ENCODE measurements around the gene FOXM1. TPM values are rescaled to one million over a fixed set of nuclear protein-coding genes. Genes with fewer than 3 reads are reported as not detected.
A peak's percentile ranks its signal among the peaks of the same experiment; 100 is the strongest.

The FOXM1 gene
- total RNA-seq, 6 experiments from 2014 or later = 41.9 to 96.4 (median 89.6) TPM

- Mint-ChIP-seq H3K4me3 (no peak overlapping the region), H3K9me3 (no peaks in the 10 kb centered on the region), H3K4me1 (ENCODE audit: low read depth) (peaks cover 33% of the 10 kb centered on the region), H3K36me3 (ENCODE audit: low read depth) (peaks cover 22% of the 10 kb centered on the region), H3K27me3 (ENCODE audit: insufficient read depth) (no peaks in the 10 kb centered on the region), H3K27ac (peak overlapping the region; percentile 39; the same call in 1 of the 2 replicates)
- no peak for DNase-seq
- no peak for TF ChIP-seq CTCF (IDR thresholded peaks at IDR 0.05)
Observed at GRCh38 chr12:2922329-2922728, 45.4 kb upstream of the FOXM1 start.

- H3K27me3 Mint-ChIP-seq (ENCODE audit: insufficient read depth) = no peaks in the 10 kb centered on the region
- no peak overlapping the region for H3K4me3 Mint-ChIP-seq
- no peak for DNase-seq
- H3K4me1 Mint-ChIP-seq (ENCODE audit: low read depth) = peaks cover 18% of the 10 kb centered on the region
- no peaks in the 10 kb centered on the region for H3K9me3 Mint-ChIP-seq
- no peak overlapping the region for H3K27ac Mint-ChIP-seq
- peaks cover 35% of the 10 kb centered on the region for H3K36me3 Mint-ChIP-seq (ENCODE audit: low read depth)
- no peak for TF ChIP-seq CTCF (IDR thresholded peaks at IDR 0.05)
Observed at GRCh38 chr12:2919249-2919648, 42.3 kb upstream of the FOXM1 start.

- TF ChIP-seq CTCF (IDR thresholded peaks at IDR 0.05) = no peak
- H3K4me3 Mint-ChIP-seq = no peak overlapping the region
- peaks cover 32% of the 10 kb centered on the region for H3K36me3 Mint-ChIP-seq (ENCODE audit: low read depth)
- H3K27me3 Mint-ChIP-seq (ENCODE audit: insufficient read depth) = peaks cover 4% of the 10 kb centered on the region
- H3K27ac Mint-ChIP-seq = no peak overlapping the region
- H3K4me1 Mint-ChIP-seq (ENCODE audit: low read depth) = no peaks in the 10 kb centered on the region
- no peak for DNase-seq
- no peaks in the 10 kb centered on the region for H3K9me3 Mint-ChIP-seq
Observed at GRCh38 chr12:2912216-2912575, 35.2 kb upstream of the FOXM1 start.

GRCh38 chr12:2904260-2904659 lies 27.3 kb upstream of the FOXM1 start:
- no peak overlapping the region for H3K4me3 Mint-ChIP-seq
- no peak for TF ChIP-seq CTCF (IDR thresholded peaks at IDR 0.05)
- H3K27me3 Mint-ChIP-seq (ENCODE audit: insufficient read depth) = peaks cover 2% of the 10 kb centered on the region
- no peak overlapping the region for H3K27ac Mint-ChIP-seq
- H3K9me3 Mint-ChIP-seq = no peaks in the 10 kb centered on the region
- no peaks in the 10 kb centered on the region for H3K36me3 Mint-ChIP-seq (ENCODE audit: low read depth)
- H3K4me1 Mint-ChIP-seq (ENCODE audit: low read depth) = no peaks in the 10 kb centered on the region
- DNase-seq = no peak

- no peaks in the 10 kb centered on the region; the same call in 1 of the 2 replicates for H3K27me3 Mint-ChIP-seq (ENCODE audit: insufficient read depth)
- no peak overlapping the region for H3K4me3 Mint-ChIP-seq
- DNase-seq = no peak
- H3K4me1 Mint-ChIP-seq (ENCODE audit: low read depth) = no peaks in the 10 kb centered on the region
- H3K9me3 Mint-ChIP-seq = no peaks in the 10 kb centered on the region
- H3K36me3 Mint-ChIP-seq (ENCODE audit: low read depth) = no peaks in the 10 kb centered on the region
- H3K27ac Mint-ChIP-seq = no peak overlapping the region
- no peak for TF ChIP-seq CTCF (IDR thresholded peaks at IDR 0.05)
Observed at GRCh38 chr12:2902272-2902880, 25.4 kb upstream of the FOXM1 start.

- peaks cover 9% of the 10 kb centered on the region for H3K4me1 Mint-ChIP-seq (ENCODE audit: low read depth)
- no peak for DNase-seq
- H3K4me3 Mint-ChIP-seq = no peak overlapping the region
- no peaks in the 10 kb centered on the region; the same call in 1 of the 2 replicates for H3K27me3 Mint-ChIP-seq (ENCODE audit: insufficient read depth)
- no peak for TF ChIP-seq CTCF (IDR thresholded peaks at IDR 0.05)
- no peaks in the 10 kb centered on the region for H3K9me3 Mint-ChIP-seq
- H3K36me3 Mint-ChIP-seq (ENCODE audit: low read depth) = no peaks in the 10 kb centered on the region
- no peak overlapping the region for H3K27ac Mint-ChIP-seq
Observed at GRCh38 chr12:2900642-2901041, 23.7 kb upstream of the FOXM1 start.

Data from HFFc6 (cell line).